Gastrocnemius medialis (tissue), 4 donors: Measurements from ENCODE around the gene THSD4.

Source experiments
- POLR2A ChIP-seq, 2 donors: fragments of 450-650 bp; IDR thresholded peaks; one replicate each; pipeline ENCODE4 v1.6.1; 2017; ENCODE audit warnings: antibody characterized with exemption in 2 of 2, mild to moderate bottlenecking in 2 of 2, moderate library complexity in 2 of 2
- TF ChIP-seq, protein P1 (sequence below), 5 experiments: fragments of 450-650 bp in 3 of 5; fragments of 200-600 bp in 2 of 5; sonication (generic) in 2 of 5; IDR thresholded peaks in 4 of 5; conservative IDR thresholded peaks in 1 of 5; 1 replicate in 4 of 5; 2 replicates in 1 of 5; pipeline ENCODE4 v1.5.1; 2016 to 2019; ENCODE audit warnings: antibody characterized with exemption in 5 of 5, mild to moderate bottlenecking in 3 of 5, moderate library complexity in 3 of 5

DNA sequence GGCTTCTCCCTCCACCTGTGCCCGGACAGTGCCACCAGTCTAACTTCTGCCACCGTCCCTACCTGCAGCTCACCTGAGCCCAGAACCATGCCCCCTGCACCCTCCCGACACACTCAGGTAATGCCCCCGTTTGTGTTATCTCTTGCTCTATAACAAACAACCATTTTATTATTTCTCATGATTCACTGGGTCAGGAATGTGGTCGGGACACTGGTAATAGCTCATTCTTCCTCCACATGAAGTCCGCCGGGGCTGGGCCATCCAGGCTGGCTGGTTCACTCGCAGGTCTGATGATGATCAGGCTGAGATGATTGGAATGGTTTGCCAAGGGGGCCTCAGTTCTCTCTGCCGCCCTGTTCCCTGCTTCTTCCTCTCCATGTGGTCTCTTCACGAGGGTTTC, 674.8 kb downstream of the THSD4 start:
- no peak for TF ChIP-seq POLR2A (IDR thresholded peaks at IDR 0.05)
- TF ChIP-seq, protein P1, sequence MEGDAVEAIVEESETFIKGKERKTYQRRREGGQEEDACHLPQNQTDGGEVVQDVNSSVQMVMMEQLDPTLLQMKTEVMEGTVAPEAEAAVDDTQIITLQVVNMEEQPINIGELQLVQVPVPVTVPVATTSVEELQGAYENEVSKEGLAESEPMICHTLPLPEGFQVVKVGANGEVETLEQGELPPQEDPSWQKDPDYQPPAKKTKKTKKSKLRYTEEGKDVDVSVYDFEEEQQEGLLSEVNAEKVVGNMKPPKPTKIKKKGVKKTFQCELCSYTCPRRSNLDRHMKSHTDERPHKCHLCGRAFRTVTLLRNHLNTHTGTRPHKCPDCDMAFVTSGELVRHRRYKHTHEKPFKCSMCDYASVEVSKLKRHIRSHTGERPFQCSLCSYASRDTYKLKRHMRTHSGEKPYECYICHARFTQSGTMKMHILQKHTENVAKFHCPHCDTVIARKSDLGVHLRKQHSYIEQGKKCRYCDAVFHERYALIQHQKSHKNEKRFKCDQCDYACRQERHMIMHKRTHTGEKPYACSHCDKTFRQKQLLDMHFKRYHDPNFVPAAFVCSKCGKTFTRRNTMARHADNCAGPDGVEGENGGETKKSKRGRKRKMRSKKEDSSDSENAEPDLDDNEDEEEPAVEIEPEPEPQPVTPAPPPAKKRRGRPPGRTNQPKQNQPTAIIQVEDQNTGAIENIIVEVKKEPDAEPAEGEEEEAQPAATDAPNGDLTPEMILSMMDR (IDR thresholded peaks at IDR 0.05 in 4 of 5, conservative IDR thresholded peaks at IDR 0.05 in 1 of 5): no peak
